OCI-LY7 (cell line): ENCODE data around the gene TESK1. TPM values are rescaled to one million over a fixed set of nuclear protein-coding genes. Genes with fewer than 3 reads are reported as not detected.

Source experiments
- BruUV-seq: library from RNA; stranded (reverse); fragments of 400-500 nt; replicated peaks from 2 replicates; lab custom pipeline; 2021; lab: Mats Ljungman, UMichigan
- CTCF ChIA-PET: fragments of 300-600 bp; sonication (Branson Sonifier 250); formaldehyde crosslinking; loops from one replicate; lab custom pipeline; 2022; ENCODE audit warnings: antibody characterized with exemption; ENCODE audit not compliant: unreplicated experiment; lab: Charles Lee
- POLR2A ChIA-PET: fragments of 300-600 bp; sonication (Branson Sonifier 250); formaldehyde crosslinking; loops from one replicate; lab custom pipeline; 2022; ENCODE audit warnings: antibody characterized with exemption; lab: Charles Lee
- DNase-seq: peaks from one replicate; pipeline ENCODE4 v3.0.0-alpha.2; 2015; ENCODE audit warnings: low spot score
- H2AFZ ChIP-seq: fragments of 200-600 bp; sonication (generic), shearing (Covaris generic); 2 replicates; pipeline ENCODE4 v1.6.1; 2014; ENCODE audit warnings: mild to moderate bottlenecking, antibody characterized with exemption, low read length, moderate library complexity
- H3K27ac ChIP-seq: fragments of 200-600 bp; sonication (generic); 2 replicates; pipeline ENCODE4 v1.5.1; 2014; ENCODE audit warnings: mixed run types, low read depth, mild to moderate bottlenecking, moderate library complexity, low read length, inconsistent platforms; ENCODE audit not compliant: poor library complexity, severe bottlenecking
- H3K36me3 ChIP-seq: fragments of 200-600 bp; sonication (generic); 2 replicates; pipeline ENCODE4 v1.6.1; 2014; ENCODE audit warnings: mild to moderate bottlenecking, antibody characterized with exemption, low read length, moderate library complexity, mixed read lengths; ENCODE audit not compliant: insufficient read depth
- H3K4me1 ChIP-seq: fragments of 200-600 bp; sonication (generic); 2 replicates; pipeline ENCODE4 v1.5.1; 2014; ENCODE audit warnings: mild to moderate bottlenecking, low read length; ENCODE audit not compliant: insufficient read depth, poor library complexity, severe bottlenecking
- H3K4me2 ChIP-seq: fragments of 200-600 bp; sonication (generic); 2 replicates; pipeline ENCODE4 v1.6.1; 2014; ENCODE audit warnings: mild to moderate bottlenecking, low read length
- H3K4me3 ChIP-seq: fragments of 200-600 bp; sonication (generic); 2 replicates; pipeline ENCODE4 v1.5.1; 2014; ENCODE audit warnings: mild to moderate bottlenecking, low read depth, low read length; ENCODE audit not compliant: poor library complexity, severe bottlenecking
- H3K79me2 ChIP-seq: fragments of 200-600 bp; sonication (generic); 2 replicates; pipeline ENCODE4 v1.6.1; 2016; ENCODE audit warnings: low read depth, mild to moderate bottlenecking, low read length, moderate library complexity, mixed read lengths; ENCODE audit not compliant: insufficient read depth
- H3K9me2 ChIP-seq: fragments of 200-600 bp; sonication (generic); 2 replicates; pipeline ENCODE4 v1.6.1; 2016; ENCODE audit warnings: mild to moderate bottlenecking, low read length, mixed read lengths; ENCODE audit not compliant: insufficient read depth
- H3K9me3 ChIP-seq: fragments of 200-600 bp; sonication (generic); 2 replicates; pipeline ENCODE4 v1.6.1; 2014; ENCODE audit warnings: mild to moderate bottlenecking, mixed run types, low read length, mixed read lengths
- H4K20me1 ChIP-seq: fragments of 200-600 bp; sonication (generic); 2 replicates; pipeline ENCODE4 v1.6.1; 2014; ENCODE audit warnings: mild to moderate bottlenecking, antibody characterized with exemption, low read length, moderate library complexity, mixed read lengths; ENCODE audit not compliant: insufficient read depth
- EZH2phosphoT487 ChIP-seq: fragments of 200-600 bp; sonication (generic); IDR thresholded peaks from 2 replicates; pipeline ENCODE4 v1.6.1; 2018; ENCODE audit warnings: low read depth, borderline replicate concordance, mild to moderate bottlenecking, mixed run types, antibody characterized with exemption, low read length, moderate library complexity, mixed read lengths
- intact Hi-C: fragments of 100-400 bp; cut with micrococcal nuclease; formaldehyde crosslinking; loops from one replicate; pipeline ENCODE4 v1.10.0; 2022; ENCODE audit not compliant: unreplicated experiment
- total RNA-seq, 2 experiments: library from RNA; depleted of rRNA in 1 of 2; stranded (reverse); fragments of >200 nt in 1 of 2; shearing (Covaris generic) in 1 of 2; gene quantifications; 2 replicates each; pipeline ENCODE4 v1.2.3, GENCODE V29; 2014 to 2022
- TF ChIP-seq, protein P1 (sequence below): fragments of 200-600 bp; sonication (generic); conservative IDR thresholded peaks from 2 replicates; pipeline ENCODE4 v1.5.1; 2014; ENCODE audit warnings: mild to moderate bottlenecking, antibody characterized with exemption, low read length, moderate library complexity, mixed read lengths

Gene TESK1
- total RNA-seq, 2 experiments from 2014 or later = 15.0 to 42.2 TPM

DNA sequence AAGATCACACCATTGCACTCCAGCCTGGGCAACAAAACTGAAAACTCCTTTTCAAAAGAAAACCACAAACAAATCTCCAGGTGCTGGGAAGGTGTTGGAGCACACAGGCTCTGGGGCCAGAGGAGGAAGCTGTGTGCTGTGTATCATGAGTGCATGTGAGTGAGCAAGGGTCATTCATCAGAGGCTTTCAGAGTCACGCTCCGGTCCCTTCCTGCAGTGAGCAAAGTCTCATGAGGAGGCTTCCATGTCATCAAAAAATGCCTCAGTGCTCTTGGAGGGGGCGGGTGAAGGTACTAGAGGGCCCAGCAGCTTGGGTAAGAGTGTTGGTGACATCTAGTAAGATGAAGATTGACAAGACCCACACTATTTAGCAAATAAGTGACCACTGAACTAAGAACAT is 48.3 kb upstream of the TESK1 start:
- H3K79me2 ChIP-seq = no peaks in the 10 kb centered on the region
- H3K4me2 ChIP-seq = no peak overlapping the region
- no peak overlapping the region for H3K27ac ChIP-seq
- TF ChIP-seq, protein P1, sequence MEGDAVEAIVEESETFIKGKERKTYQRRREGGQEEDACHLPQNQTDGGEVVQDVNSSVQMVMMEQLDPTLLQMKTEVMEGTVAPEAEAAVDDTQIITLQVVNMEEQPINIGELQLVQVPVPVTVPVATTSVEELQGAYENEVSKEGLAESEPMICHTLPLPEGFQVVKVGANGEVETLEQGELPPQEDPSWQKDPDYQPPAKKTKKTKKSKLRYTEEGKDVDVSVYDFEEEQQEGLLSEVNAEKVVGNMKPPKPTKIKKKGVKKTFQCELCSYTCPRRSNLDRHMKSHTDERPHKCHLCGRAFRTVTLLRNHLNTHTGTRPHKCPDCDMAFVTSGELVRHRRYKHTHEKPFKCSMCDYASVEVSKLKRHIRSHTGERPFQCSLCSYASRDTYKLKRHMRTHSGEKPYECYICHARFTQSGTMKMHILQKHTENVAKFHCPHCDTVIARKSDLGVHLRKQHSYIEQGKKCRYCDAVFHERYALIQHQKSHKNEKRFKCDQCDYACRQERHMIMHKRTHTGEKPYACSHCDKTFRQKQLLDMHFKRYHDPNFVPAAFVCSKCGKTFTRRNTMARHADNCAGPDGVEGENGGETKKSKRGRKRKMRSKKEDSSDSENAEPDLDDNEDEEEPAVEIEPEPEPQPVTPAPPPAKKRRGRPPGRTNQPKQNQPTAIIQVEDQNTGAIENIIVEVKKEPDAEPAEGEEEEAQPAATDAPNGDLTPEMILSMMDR = no peak
- TF ChIP-seq EZH2phosphoT487 = no peak
- H3K9me3 ChIP-seq = no peaks in the 10 kb centered on the region
- intact Hi-C loops = no loop called here
- no peaks in the 10 kb centered on the region for H3K9me2 ChIP-seq
- H3K4me1 ChIP-seq = peaks cover 3% of the 10 kb centered on the region
- H3K36me3 ChIP-seq = no peaks in the 10 kb centered on the region
- H4K20me1 ChIP-seq = no peaks in the 10 kb centered on the region
- no TSS peak for BruUV-seq
- H3K4me3 ChIP-seq = no peak overlapping the region
- ChIA-PET POLR2A (no interaction called here), CTCF (no interaction called here)
- H2AFZ ChIP-seq = no peak overlapping the region
- DNase-seq = no peak

DNA sequence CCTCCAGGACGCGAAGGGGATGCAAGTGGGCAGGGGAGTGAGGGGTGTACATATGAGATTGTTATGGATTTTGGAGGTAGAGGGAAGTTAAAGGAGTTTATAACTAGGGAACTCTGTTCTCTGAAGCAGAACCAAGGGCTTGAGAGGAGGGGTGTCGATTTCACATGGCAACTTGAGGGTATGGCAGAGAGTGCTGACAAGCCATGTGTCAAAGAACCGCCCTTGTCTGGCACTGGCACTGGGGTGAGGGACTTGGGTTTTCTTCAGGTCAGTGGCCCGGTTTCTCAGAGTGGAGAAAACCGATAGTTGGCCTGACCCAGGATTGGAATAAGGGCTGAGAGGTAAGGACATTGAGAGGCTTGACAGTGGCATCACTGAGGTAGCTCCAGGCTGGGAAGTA is 47.7 kb upstream of the TESK1 start:
- POLR2A ChIA-PET = no interaction called here
- no TSS peak for BruUV-seq

DNA sequence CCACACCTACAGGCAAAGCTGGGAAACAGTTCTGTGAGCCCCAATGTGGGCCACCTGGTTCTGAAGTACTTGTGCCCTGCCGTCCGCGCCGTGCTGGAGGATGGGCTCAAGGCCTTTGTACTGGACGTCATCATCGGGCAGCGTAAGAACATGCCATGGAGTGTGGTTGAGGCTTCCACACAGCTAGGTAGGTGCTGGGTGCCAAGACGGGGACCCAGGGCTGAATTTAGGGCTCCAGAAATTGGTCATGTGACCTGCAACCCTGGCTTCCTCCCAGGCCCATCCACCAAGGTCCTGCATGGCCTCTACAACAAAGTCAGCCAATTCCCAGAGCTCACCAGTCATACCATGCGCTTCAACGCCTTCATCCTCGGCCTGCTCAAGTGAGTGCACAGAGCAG is 46.9 kb upstream of the TESK1 start:
- no peak overlapping the region for H2AFZ ChIP-seq
- peaks cover 3% of the 10 kb centered on the region for H3K4me1 ChIP-seq
- H4K20me1 ChIP-seq = no peaks in the 10 kb centered on the region
- no peaks in the 10 kb centered on the region for H3K79me2 ChIP-seq
- no TSS peak for BruUV-seq
- no peak overlapping the region for H3K27ac ChIP-seq
- no peak for DNase-seq
- ChIA-PET CTCF (interaction anchor here (0.6 kb wide), 1 partner anchor 26 kb away, joined by 3 read pairs; no protein-coding TSS in a partner anchor), POLR2A (no interaction called here)
- H3K4me2 ChIP-seq = no peak overlapping the region
- intact Hi-C loops = no loop called here
- no peaks in the 10 kb centered on the region for H3K36me3 ChIP-seq
- no peaks in the 10 kb centered on the region for H3K9me2 ChIP-seq
- no peak for TF ChIP-seq EZH2phosphoT487
- TF ChIP-seq, protein P1 = no peak
- H3K4me3 ChIP-seq = no peak overlapping the region
- no peaks in the 10 kb centered on the region for H3K9me3 ChIP-seq

More for the DNA sequence above, 47.7 kb upstream of the TESK1 start:
- no peak overlapping the region for H2AFZ ChIP-seq
- no peak for DNase-seq
- no peaks in the 10 kb centered on the region for H4K20me1 ChIP-seq
- no peak overlapping the region for H3K4me3 ChIP-seq
- H3K36me3 ChIP-seq = no peaks in the 10 kb centered on the region
- no peaks in the 10 kb centered on the region for H3K9me2 ChIP-seq
- H3K4me1 ChIP-seq = peaks cover 3% of the 10 kb centered on the region
- H3K79me2 ChIP-seq = no peaks in the 10 kb centered on the region
- intact Hi-C loops = no loop called here
- no peak overlapping the region for H3K4me2 ChIP-seq
- H3K9me3 ChIP-seq = no peaks in the 10 kb centered on the region
- H3K27ac ChIP-seq = no peak overlapping the region
- CTCF ChIA-PET = no interaction called here
- TF ChIP-seq, protein P1 = no peak
- TF ChIP-seq EZH2phosphoT487 = no peak
